GM21825 (cell line): ENCODE data around the gene SUPT3H.
A peak's percentile ranks its signal among the peaks of the same experiment; 100 is the strongest.
"Not testable (repeated sequence)": the region's sequence is repeated elsewhere in the genome, so short reads cannot be mapped to it uniquely, and the experiment has no call there.

Experiments
- ATAC-seq: cut with Tn5 transposase; IDR thresholded peaks from one replicate; pipeline ENCODE4 v1.9.1; 2021; ENCODE audit warnings: mild to moderate bottlenecking, moderate library complexity; ENCODE audit not compliant: unreplicated experiment

SUPT3H gene

GRCh38 chr6:45185403-45186251, 192.1 kb downstream of the SUPT3H start:
- ATAC-seq: no peak

GRCh38 chr6:45184937-45185336, 192.8 kb downstream of the SUPT3H start:
- ATAC-seq: no peak

- ATAC-seq: no peak
Observed at GRCh38 chr6:45184040-45184439, 193.7 kb downstream of the SUPT3H start.

- not testable (repeated sequence) for ATAC-seq
Observed at GRCh38 chr6:45176373-45176772, 201.4 kb downstream of the SUPT3H start.

DNA sequence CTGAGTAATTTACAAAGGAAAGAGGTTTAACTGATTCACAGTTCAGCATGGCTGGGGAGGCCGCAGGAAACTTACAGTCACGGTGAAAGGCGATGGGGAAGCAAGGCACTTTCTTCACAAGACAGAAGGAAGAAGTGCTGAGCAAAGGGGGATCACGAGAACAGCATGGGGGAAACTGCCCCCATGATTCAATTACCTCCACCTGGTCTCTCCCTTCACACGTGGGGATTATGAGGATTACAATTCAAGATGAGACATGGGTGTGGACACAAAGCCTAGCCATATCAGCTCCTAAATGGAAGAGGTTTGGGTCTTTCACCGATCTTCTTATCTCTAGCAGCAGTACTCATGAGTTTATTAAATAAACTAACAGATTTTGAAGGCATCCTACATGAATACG, 202.5 kb downstream of the SUPT3H start:
- no peak for ATAC-seq

DNA sequence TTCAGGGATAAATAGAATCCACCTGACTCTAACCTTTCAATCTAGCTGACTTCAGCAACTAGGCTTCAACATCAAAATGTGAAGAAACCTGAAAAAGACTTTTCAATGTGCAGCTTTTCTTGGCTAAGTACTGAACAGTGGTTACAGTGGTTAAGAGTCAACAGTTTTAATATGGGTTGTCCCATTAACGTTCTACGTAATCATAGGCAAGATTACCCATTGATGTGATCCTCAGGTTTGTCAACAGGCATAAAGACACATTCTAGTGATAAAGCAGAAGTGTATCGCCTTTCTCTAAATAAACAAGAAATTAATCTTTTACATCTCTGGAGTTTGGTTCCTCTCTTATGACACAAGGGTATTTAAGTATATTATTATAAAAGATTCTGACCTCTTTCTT, 203.7 kb downstream of the SUPT3H start:
- ATAC-seq: no peak

- ATAC-seq: no peak
Observed at GRCh38 chr6:45171380-45171779, 206.4 kb downstream of the SUPT3H start.

GRCh38 chr6:45170309-45170708, 207.4 kb downstream of the SUPT3H start:
- no peak for ATAC-seq

DNA sequence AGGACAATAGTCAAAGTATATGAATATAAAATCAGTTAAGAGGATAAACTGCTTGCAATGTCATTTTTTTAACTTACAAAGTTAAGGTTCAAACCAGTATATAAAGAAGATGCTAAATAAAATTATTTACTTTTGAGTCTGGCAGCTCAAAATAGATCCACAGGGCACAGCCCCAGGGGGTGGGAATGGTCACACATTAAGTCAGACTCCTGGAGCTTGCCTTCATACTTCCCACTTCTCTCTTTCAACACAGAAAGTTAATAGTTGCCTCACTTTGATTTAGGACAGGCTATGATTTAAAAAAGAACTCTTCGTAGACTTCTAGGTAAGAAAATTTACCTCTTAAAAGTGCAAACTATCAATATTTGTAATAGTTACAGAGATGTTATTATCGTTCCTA, 207.9 kb downstream of the SUPT3H start:
- ATAC-seq: no peak

GRCh38 chr6:45163952-45164766, 213.6 kb downstream of the SUPT3H start:
- ATAC-seq: no peak

DNA sequence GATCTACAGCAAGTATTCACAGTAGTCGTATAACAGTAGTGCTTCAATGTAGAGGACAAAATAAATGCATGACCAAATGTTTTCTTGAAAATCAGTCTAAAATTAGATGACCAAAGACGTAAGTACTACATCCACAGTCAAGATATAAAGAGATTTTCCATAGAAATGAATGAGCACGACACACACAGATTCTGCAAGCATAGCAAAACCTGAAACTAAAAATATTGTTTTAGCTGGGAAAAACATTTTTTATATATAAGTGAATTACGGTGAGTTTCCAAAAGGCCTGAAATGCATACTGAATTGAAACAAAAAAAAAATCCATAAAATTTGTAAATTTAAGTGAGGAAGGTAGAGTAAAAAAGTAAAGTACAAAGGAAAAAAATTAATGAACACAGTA, 217.4 kb downstream of the SUPT3H start:
- no peak for ATAC-seq

DNA sequence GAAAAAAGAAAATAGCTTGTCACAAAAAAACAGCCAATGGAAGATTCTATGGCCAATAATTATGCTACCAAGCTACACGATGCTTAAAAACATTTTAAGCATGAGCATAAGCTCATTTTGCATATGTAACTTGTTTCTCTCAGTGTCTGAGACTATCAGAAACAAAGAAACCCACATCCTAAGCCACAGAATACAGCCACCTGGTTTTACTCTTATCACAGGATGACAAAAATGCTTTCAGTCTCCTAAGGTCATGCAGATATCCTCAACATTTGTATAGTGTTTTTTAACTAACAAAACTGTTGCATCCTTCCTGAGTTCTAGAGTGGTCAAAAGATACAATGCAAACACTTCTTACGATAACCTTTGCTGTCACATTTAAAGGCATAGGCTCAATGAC, 221.7 kb downstream of the SUPT3H start:
- peak; percentile 99 for ATAC-seq

- no peak for ATAC-seq
Observed at GRCh38 chr6:45155341-45155894, 222.3 kb downstream of the SUPT3H start.

- ATAC-seq: no peak
Observed at GRCh38 chr6:45154679-45155078, 223.1 kb downstream of the SUPT3H start.

DNA sequence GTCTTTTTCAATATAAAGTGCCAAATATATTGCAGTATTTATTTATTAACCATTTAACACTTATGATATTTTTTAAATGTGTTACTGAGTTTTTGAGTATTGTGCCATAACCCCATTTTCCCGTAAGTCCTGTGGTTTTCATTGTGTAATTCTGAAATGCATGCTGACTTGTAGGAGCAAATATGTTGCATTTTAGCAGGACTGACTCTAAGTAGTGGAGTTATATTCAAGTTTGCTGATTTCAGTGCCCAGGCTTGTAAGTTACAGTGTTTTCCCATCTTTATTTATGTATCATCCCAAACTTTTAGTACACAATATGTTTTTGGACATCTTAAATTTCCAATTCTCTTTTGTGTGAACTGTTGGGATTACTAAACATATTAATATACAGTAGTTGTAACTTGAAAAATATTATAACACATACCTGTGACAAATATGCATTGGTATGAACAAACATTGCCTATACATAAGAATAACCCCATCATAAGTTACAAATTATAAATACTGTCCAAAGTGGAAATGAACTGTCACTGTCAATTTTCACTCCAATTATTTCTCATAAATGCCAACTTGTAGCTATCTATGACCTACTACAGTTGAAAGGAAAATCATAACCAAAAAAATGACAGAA, 228.9 kb downstream of the SUPT3H start:
- ATAC-seq: no peak

DNA sequence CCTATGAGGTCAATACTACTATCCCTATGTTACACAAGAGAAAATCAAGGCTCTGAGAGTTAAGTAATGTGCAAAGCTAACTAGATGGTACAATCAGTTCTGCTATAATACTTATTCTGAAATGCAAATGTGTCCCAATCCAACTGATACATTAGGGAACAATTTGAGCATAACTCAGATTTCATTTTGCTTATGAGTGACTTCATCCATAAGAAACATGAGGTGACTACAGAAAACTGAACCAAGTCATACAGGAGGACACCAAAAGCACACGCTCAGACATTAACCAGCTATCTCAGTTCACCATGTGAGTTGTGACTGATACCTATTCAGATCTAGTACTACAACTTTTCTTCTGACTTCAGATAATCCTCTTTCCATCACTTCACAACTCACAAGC, 229.5 kb downstream of the SUPT3H start:
- no peak for ATAC-seq

DNA sequence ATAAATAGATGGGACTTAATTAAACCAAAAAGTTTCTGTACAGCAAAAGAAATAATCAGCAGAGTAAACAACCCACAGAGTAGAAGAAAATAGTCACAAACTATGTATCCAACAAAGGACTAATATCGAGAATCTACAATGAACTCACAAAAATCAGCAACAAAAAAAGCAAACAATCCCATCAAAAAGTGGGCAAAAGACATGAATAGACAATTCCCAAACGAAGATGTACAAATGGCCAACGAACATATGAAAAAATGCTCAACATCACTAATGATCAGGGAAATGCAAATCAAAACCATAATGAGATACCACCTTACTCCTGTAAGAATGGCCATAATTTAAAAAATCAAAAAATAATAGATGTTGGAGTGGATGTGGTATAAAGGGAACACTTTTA, 232.1 kb downstream of the SUPT3H start:
- ATAC-seq: not testable (repeated sequence)

GRCh38 chr6:45138765-45139164, 239.0 kb downstream of the SUPT3H start:
- ATAC-seq: no peak

DNA sequence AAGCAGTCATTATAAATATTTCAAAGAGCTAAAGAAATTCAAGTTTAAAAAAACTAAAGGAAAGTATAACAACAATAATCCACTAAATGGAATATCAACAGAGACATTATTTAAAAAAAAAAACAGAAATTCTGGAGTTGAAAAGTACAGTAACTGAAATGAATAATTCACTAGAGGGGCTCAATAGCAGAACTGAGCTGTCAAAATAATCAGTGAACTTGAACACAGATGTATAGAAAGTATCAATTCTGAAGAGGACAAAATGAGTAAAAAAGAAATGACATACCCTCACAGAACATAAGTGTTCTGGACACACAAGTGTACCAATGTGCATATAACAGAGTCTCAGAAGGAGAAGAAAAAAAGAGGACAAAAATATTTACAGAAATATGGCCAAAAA, 241.2 kb downstream of the SUPT3H start:
- ATAC-seq: no peak

DNA sequence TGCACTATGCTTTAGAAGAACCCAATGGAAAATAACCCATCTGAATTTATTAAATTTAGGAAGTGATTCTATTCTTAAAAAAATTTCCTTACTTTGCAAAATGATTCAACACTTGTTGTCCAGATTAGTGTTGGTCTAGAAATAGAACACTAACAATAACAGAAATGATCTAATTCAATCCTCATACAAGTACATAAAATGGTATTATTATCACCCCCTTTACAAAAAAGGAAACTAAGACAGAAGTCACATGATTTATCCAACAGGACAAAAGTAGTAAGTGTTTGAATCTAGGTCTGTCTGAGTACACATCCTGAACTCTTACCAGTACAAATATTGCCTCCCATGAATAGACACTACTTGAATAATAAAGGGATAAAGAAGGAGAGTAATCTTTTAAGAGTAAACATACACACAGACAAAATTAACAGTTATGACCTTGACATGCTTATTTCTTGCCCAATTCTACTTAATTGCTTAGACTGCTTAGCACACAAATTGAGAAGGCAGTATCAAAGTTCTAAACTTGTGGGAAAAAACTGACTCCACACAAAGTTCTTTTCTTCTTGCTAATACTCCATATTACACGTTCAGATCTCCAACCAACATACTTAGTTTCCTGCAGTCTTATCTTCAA, 245.0 kb downstream of the SUPT3H start:
- ATAC-seq: no peak

- ATAC-seq: no peak
Observed at GRCh38 chr6:45132059-45132458, 245.7 kb downstream of the SUPT3H start.
